NCI-H128 (cell line): Measurements from ENCODE around the gene ZNF768.

Experiments used
- DNase-seq: peaks from one replicate; lab custom pipeline; 2025; ENCODE audit not compliant: unreplicated experiment; lab: John Stamatoyannopoulos, UW

ZNF768 gene

GRCh38 chr16:30526137-30526822, at the start of gene ZNF768:
TSS of gene ZNF768 (minus strand) at chr16:30526566. CDS start at chr16:30526413, 153 bp downstream.
- DNase-seq: no peak

DNA sequence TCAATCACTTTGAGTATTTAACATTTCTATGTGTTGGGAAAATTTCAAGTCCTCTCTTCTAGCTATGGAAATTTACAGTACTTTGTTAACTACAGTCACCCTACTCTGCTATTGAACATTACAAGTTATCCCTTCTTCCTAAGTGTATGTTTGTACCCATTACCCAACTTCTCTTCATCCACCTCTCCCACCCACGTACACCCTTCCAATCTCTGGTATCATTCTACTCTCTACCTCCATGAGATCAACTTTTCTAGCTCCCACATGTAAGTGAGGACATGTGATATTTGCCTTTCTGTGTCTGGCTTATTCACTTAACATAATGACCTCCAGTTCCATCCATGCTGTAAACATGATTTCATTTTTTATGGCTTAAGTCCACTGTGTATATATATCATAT, 48.3 kb upstream of the ZNF768 start:
- DNase-seq: no peak

- peak; percentile 91 for DNase-seq
Measured at GRCh38 chr16:30571445-30572322, 45.3 kb upstream of the ZNF768 start, which contains the start of gene ZNF688. TSS of gene ZNF688 (minus strand) at chr16:30571714. CDS start at chr16:30571629, 85 bp downstream.

DNA sequence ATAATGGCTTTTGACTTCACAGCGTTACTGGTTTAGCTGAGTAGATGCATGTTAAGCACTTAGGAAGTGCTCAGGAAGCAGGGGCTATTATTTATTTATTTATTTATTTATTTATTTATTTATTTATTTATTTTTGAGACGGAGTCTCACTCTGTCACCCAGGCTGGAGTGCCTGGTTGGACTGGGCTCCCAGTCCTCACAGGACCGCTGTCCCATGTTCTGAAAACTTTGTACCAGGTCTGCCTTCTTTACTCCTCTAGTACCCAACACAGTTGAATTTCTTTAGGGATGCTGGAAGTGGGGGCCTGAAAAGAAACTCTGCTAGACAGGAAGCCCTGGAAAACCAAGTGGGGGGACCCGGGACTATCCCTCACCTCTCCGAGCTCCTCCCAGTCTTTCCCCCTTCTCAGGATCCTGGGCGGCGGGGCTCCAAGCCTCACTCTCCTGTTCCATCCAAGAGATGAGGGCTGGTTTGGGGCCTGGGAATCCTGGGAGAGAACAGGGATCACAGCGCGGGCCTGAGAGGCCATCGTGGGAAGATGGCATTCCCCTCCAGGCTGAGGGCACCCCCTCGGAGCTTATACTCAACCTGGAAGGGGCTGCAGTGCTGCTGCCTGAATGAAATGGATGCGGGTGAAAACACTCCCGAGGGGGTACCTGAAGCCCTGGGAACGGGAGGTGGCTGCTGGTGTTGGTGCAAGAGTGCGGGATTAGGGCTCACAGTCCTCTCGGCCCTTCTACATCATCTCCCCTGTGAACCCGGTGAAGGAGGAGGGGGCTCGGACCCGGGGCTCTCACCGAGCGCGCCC, 44.5 kb upstream of the ZNF768 start:
- no peak for DNase-seq

DNA sequence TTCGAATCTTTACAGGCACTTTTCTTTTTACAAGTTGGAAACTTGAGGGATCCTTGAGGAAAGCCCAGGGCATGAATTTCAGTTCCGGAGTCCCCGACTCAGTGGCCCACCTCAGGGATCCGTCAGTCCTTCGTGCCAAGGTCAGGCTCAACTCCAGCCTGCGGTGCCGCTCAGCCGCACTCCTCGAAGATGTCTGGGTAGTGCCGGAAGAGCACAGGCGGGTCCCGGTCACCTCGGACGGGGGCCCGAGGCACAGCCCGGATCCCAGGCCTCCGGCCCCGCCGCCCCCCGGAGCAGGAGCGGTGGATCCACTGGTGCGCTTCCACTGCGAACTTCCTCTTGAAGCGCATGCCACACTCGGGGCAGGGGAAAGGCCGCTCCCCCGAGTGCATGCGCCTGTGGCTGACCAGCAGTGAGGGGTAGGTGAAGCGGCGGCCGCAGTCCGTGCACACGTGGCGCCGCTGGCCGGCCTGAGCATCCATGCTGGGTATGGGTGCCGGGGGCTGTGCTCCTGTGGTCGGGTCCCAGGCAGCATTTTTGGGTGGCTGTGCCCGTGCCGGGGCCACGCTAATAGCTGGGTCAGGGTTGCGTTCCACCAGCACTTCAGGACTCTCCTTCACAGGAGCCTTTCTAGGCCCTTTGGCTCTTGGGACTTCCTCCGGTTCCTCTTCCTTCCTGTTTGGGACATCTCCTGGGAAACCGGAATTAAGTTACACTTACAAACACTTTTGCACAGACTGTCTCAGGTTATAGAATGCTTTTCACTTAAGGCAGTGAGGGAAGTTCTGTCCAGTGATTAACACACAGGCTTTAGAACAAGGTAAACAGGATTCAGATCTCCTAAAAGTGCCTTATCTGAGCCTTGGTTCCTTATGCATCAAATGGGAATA, 43.6 kb upstream of the ZNF768 start:
- no peak for DNase-seq

DNA sequence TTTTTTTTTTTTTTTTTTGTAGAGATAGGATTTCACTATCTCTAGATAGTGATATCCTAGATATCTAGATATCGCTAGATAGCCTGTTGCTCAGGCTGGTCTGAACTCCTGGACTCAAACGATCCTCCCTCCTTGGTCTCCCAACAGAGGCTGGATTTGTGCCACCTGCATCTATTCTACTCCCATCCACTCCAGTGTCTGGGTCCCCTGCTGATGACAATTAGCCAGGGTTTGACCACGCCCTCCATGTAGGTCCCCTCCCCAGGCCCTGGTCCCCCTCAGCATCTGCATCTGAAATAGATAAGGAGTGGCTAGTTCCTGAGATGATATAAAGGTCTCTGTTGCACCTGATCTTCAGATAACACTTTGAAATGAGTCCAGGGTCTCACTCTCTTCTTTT, 42.9 kb upstream of the ZNF768 start:
- DNase-seq: no peak

DNA sequence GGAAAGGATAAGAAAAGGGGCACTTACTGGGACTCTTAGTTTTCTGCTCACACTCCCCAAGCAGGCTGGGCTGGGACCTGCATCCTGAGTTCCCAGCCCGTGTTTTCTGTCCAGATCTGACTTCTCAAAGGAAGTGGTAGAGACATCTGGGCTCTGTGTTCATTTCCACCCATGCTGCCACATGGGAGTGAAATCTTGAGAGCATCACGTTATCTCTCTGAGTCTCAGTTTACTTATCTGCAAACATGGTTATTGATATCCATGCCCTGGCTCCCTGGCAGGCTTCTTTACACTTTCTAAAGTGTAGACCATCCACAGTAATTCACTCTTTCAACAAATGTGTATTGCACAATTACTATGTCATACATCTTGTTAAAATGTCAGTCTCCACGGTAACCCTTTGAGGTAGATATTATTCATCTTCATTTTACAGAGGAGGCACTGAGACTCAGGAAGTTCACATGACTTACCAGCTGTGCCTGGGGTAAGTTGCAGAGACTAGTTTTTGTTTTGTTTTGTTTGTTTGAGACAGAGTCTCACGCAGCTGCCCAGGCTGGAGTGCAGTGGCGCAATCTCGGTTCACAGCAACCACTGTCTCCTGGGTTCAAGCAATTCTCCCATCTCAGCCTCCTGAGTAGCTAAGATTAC, 41.7 kb upstream of the ZNF768 start:
- no peak for DNase-seq

DNA sequence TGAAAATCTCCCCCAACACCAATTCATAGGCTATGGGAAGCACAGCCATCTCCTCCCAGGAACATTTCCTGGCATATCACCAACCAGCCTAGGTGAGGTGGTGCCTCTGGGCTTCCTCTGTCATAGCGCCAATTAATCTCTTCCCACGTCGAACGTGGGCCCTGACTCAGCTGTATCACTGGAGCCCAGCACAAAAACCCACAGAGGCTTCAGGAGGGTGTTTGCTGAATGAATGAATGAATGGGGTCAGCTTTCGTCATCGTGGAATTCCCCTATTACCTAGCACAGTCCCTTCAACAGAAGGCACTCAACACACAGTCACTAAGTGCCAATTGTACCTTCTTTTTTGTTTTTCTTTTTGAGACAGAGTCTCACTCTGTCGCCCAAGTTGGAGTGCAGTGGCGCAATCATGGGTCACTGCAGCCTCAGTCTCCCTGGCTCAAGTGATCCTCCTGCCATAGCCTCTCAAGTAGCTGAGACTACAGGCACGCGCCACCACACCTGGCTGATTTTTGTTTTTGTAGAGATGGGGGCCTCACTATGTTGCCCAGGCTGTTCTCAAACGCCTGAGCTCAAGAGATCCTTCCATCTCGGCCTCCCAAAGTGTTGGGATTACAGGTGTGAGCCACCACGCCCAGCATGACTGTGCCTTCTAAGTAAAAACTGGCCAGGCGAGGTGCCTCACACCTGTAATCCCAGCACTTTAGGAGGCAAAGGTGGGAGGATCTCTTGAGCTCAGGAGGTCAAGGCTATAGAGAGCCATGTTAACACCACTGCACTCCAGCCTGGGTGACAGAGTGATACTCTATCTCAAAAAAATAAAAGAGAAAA, 41.0 kb upstream of the ZNF768 start:
- no peak for DNase-seq

- DNase-seq: no peak
Measured at GRCh38 chr16:30566531-30566930, 40.2 kb upstream of the ZNF768 start.

DNA sequence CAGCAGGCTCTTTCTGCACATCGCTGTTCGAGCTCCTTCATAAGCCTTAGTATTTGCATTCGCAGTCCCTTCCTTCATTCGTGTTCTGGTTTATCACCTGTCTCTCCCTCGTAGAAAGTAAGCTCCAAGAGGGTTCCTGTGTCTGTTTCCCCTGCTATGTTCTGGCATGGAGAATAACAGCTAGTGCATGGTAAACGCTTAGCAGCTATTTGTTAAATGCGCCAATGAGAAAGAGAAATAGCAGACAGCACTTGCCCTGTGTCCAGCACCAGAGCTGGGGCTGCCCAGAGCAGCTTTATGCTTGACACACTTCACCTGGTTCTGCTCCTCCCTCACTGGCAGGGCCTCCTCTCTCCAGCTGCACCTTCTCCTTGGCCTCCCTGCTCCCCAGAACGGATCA, 39.6 kb upstream of the ZNF768 start:
- DNase-seq: no peak

GRCh38 chr16:30565526-30565925, 39.2 kb upstream of the ZNF768 start:
- DNase-seq: no peak

- DNase-seq: no peak
Measured at GRCh38 chr16:30562021-30562420, 35.7 kb upstream of the ZNF768 start.

DNA sequence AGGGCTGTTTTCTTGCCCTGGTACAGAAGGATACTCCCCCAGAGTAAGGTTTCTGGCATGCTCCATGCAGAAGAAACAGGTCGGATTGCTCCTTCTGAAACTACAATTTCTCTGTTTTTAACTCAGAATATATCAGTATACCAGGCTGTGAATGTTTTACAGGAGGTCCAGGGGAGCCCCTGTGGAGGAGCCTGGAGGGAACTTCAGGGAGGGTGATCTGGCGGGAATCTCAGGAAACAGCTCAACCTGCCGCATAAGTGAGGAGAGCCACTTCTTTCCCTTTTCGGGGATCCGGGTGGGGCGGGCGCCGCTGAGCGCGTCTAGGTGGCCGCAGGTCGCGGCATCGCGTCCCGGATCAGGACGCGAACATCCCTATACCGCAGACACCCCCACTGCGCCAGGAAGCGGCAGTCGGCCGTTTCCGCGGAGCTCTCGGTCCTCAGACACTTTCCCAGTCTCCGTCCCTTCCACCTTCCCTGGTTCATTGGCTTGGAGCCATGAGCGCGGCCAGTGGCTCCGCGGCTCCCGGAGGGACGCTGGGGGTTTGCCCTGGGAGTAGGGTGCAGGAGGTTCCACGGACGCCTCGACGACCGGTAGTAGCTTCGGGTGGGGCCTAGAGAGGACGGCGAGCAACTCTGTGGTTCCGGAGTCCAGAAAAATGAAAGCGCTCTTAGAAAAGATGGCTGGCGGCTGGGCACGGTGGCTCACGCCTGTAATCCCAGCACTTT, 34.9 kb upstream of the ZNF768 start:
- DNase-seq: no peak

- no peak for DNase-seq
Measured at GRCh38 chr16:30559690-30560089, 33.3 kb upstream of the ZNF768 start.

DNA sequence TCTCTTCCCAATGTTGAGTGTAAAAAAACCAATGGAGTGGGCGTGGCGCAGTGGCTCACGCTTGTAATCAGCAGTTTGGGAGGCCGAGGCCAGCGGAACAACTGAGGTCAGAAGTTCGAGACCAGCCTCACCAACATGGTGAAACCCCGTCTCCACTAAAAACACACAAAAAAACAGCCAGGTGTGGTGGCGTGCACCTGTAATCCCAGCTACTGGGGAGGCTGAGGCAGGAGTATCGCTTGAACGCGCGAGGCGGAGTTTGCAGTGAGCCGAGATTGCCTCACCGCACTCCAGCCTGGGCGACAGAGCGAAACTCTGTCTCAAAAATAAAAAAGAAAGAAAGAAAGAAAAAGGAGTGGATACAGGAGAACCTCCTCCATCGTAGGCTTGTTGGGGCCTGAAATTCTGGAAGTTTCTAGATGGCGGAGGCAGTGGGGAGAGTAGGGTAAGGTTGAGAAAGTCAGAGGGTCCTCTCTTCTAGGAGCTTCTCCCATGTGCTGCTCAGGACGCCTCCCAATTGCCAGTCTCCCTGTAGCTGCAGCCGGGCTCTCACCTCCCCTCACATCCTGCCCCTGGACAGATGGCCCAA, 32.5 kb upstream of the ZNF768 start:
- DNase-seq: no peak

GRCh38 chr16:30557957-30558788, 31.8 kb upstream of the ZNF768 start, which contains the start of gene ZNF764:
TSS of gene ZNF764 (minus strand) at chr16:30558374. CDS start at chr16:30558182, 192 bp downstream.
- peak; percentile 93 for DNase-seq

GRCh38 chr16:30557707-30557956, 31.3 kb upstream of the ZNF768 start:
- DNase-seq: no peak
